B cell (primary cell): ENCODE results near the gene ANAPC15. TPM values are rescaled to one million over a fixed set of nuclear protein-coding genes. Genes with fewer than 3 reads are reported as not detected.

ENCODE experiments used
- ATAC-seq: fragments of 200-7000 bp; cut with Tn5 transposase; one replicate; pipeline ENCODE4 v1.10.0; 2021; ENCODE audit warnings: low read depth, mild to moderate bottlenecking, moderate number of reproducible peaks, moderate library complexity
- CTCF ChIA-PET: fragments of 350-600 bp; sonication (Branson Sonifier 250); formaldehyde crosslinking; loops from one replicate; lab custom pipeline; 2021; ENCODE audit warnings: antibody characterized with exemption, inconsistent platforms; lab: Charles Lee
- POLR2A ChIA-PET: fragments of 350-600 bp; sonication (Branson Sonifier 250); formaldehyde crosslinking; loops from one replicate; lab custom pipeline; 2021; ENCODE audit warnings: antibody characterized with exemption; lab: Charles Lee
- DNase-seq: peaks from one replicate; pipeline ENCODE4 v3.0.0; 2013
- H2AFZ ChIP-seq: 2 replicates; pipeline ENCODE4 v1.6.1; 2012; ENCODE audit warnings: mild to moderate bottlenecking, low read depth, low read length; ENCODE audit not compliant: insufficient read depth, poor library complexity, severe bottlenecking
- H3K27ac ChIP-seq, 2 donors: 1 replicate in 1 of 2; 2 replicates in 1 of 2; pipeline ENCODE4 v1.5.1; 2012 to 2013; ENCODE audit warnings: low read length in 2 of 2, mild to moderate bottlenecking in 2 of 2, moderate library complexity in 1 of 2
- H3K27me3 ChIP-seq, 4 experiments: fragments of 200-600 bp in 1 of 4; sonication (generic) in 1 of 4; replicated peaks in 1 of 4; 1 replicate in 2 of 4; 2 replicates in 2 of 4; pipeline versions ENCODE4 v1.6.1 to v1.7.0; 2013 to 2016; ENCODE audit warnings: low read length in 3 of 4, mild to moderate bottlenecking in 2 of 4, mixed read lengths in 1 of 4, moderate library complexity in 1 of 4; ENCODE audit not compliant: insufficient read depth in 4 of 4, control insufficient read depth in 3 of 4; ENCODE audit errors: control extremely low read depth in 1 of 4
- H3K36me3 ChIP-seq, 2 experiments: replicated peaks in 1 of 2; 1 replicate in 1 of 2; 2 replicates in 1 of 2; pipeline versions ENCODE4 v1.6.1 to v1.7.1; 2013; ENCODE audit warnings: low read length in 1 of 2; ENCODE audit not compliant: insufficient read depth in 2 of 2, control insufficient read depth in 1 of 2; ENCODE audit errors: control extremely low read depth in 1 of 2, extremely low read depth in 1 of 2
- H3K4me1 ChIP-seq, 2 donors: fragments of 200-600 bp in 1 of 2; sonication (generic) in 1 of 2; 1 replicate in 1 of 2; 2 replicates in 1 of 2; pipeline versions ENCODE4 v1.5.1 to v1.6.1; 2013 to 2017; ENCODE audit warnings: low read length in 2 of 2; ENCODE audit not compliant: control insufficient read depth in 2 of 2, insufficient read depth in 2 of 2
- H3K4me2 ChIP-seq: replicated peaks from 2 replicates; pipeline ENCODE3; 2012; ENCODE audit warnings: mild to moderate bottlenecking, low read depth, low read length; ENCODE audit not compliant: poor library complexity, severe bottlenecking
- H3K4me3 ChIP-seq, 5 experiments: fragments of 200-600 bp in 1 of 5; sonication (generic) in 1 of 5; 1 replicate in 3 of 5; 2 replicates in 2 of 5; pipeline versions ENCODE4 v1.5.1 to v1.7.0; 2011 to 2016; ENCODE audit warnings: low read length in 4 of 5, mild to moderate bottlenecking in 4 of 5, low read depth in 2 of 5, control low read depth in 1 of 5, moderate library complexity in 1 of 5; ENCODE audit not compliant: insufficient read depth in 1 of 5; ENCODE audit errors: control extremely low read depth in 1 of 5, extremely low read depth in 1 of 5
- H3K79me2 ChIP-seq: fragments of 200-600 bp; sonication (generic); one replicate; pipeline ENCODE4 v1.6.0; 2016; ENCODE audit warnings: low read length; ENCODE audit not compliant: control insufficient read depth, insufficient read depth
- H3K9ac ChIP-seq: fragments of 200-600 bp; sonication (generic); 2 replicates; pipeline ENCODE4 v1.6.1; 2017; ENCODE audit warnings: mild to moderate bottlenecking, low read length, moderate library complexity
- H3K9me3 ChIP-seq, 3 donors: one replicate each; pipeline versions ENCODE4 v1.6.1 to v1.7.1; 2013; ENCODE audit warnings: low read length in 2 of 3; ENCODE audit not compliant: control insufficient read depth in 2 of 3, insufficient read depth in 1 of 3; ENCODE audit errors: control extremely low read depth in 1 of 3
- H4K20me1 ChIP-seq: 2 replicates; pipeline ENCODE4 v1.6.0; 2012; ENCODE audit warnings: mild to moderate bottlenecking, low read length; ENCODE audit not compliant: insufficient read depth, control insufficient read depth, poor library complexity, severe bottlenecking
- H3K27ac Mint-ChIP-seq: one replicate; pipeline ENCODE4 v1.8.0; 2021; ENCODE audit warnings: mixed read lengths
- H3K27me3 Mint-ChIP-seq: one replicate; pipeline ENCODE4 v1.8.0; 2021; ENCODE audit warnings: mixed read lengths
- H3K4me1 Mint-ChIP-seq: one replicate; pipeline ENCODE4 v1.8.0; 2021; ENCODE audit warnings: mixed read lengths
- H3K4me3 Mint-ChIP-seq: one replicate; pipeline ENCODE4 v1.8.0; 2021; ENCODE audit warnings: mixed read lengths
- H3K9me3 Mint-ChIP-seq: one replicate; pipeline ENCODE4 v1.8.0; 2022; ENCODE audit warnings: mixed read lengths; ENCODE audit not compliant: insufficient read depth
- EZH2 ChIP-seq: IDR thresholded peaks from 2 replicates; pipeline ENCODE4 v1.6.1; 2012; ENCODE audit warnings: borderline replicate concordance, low read depth, mild to moderate bottlenecking, moderate library complexity, low read length; ENCODE audit not compliant: insufficient read depth, poor library complexity, severe bottlenecking
- WGBS: methylation state at CpG from one replicate; pipeline ENCODE4 v1.1.5; 2013; ENCODE audit warnings: missing lambda C conversion rate; ENCODE audit not compliant: insufficient coverage; 5-methylcytosine and 5-hydroxymethylcytosine counted together
- intact Hi-C: fragments of 100-400 bp; cut with micrococcal nuclease; formaldehyde crosslinking; loops from one replicate; pipeline ENCODE4 v1.10.0; 2022
- polyA plus RNA-seq: library from polyadenylated mRNA; depleted of rRNA; stranded (reverse); fragments of >200 nt; gene quantifications from 2 replicates; pipeline ENCODE4 v1.2.3, GENCODE V29; 2012
- total RNA-seq, 2 donors: library from RNA; stranded (reverse); fragments of 120-200 nt in 1 of 2; gene quantifications; 1 replicate in 1 of 2; 2 replicates in 1 of 2; pipeline versions ENCODE4 v1.2.3 to v1.2.4, GENCODE V29; 2013 to 2022
- TF ChIP-seq, protein P1 (sequence below): fragments of 200-600 bp; IDR thresholded peaks from one replicate; pipeline ENCODE4 v1.8.0; 2022; ENCODE audit warnings: antibody characterized with exemption, mild to moderate bottlenecking

ANAPC15 gene
- total and polyA plus RNA-seq, 2 donors (not counting 1 experiment from before 2014, with no cell fraction given): 27.1 to 27.7 TPM

- Histone ChIP-seq H3K36me3 (no peaks in the 10 kb centered on the region), H3K79me2 (no peaks in the 10 kb centered on the region), H3K4me3 (no peak overlapping the region), H3K9me3 (no peaks in the 10 kb centered on the region), H4K20me1 (no peaks in the 10 kb centered on the region), H2AFZ (no peak overlapping the region), H3K9ac (no peak overlapping the region), H3K27ac (no peak overlapping the region), H3K27me3 (peaks cover 0 to 3% (median 0%) of the 10 kb centered on the region in 4 experiments), H3K4me1 (no peaks in the 10 kb centered on the region), H3K4me2 (no peak overlapping the region)
- no peaks in the 10 kb centered on the region for H3K4me1 Mint-ChIP-seq
- ChIA-PET CTCF (interaction anchor here (4.1 kb wide), 1 partner anchor 114 kb away, joined by 28 read pairs; no protein-coding TSS in a partner anchor), POLR2A (no interaction called here)
- ATAC-seq (no peak), DNase-seq (no peak)
- H3K27ac Mint-ChIP-seq: no peak overlapping the region
- intact Hi-C loops: no loop called here
- H3K4me3 Mint-ChIP-seq: no peak overlapping the region
- peaks cover 22% of the 10 kb centered on the region for H3K27me3 Mint-ChIP-seq
- WGBS: 94% methylated on average over 7 of the region's 11 CpGs
- H3K9me3 Mint-ChIP-seq: no peaks in the 10 kb centered on the region
- TF ChIP-seq, protein P1, sequence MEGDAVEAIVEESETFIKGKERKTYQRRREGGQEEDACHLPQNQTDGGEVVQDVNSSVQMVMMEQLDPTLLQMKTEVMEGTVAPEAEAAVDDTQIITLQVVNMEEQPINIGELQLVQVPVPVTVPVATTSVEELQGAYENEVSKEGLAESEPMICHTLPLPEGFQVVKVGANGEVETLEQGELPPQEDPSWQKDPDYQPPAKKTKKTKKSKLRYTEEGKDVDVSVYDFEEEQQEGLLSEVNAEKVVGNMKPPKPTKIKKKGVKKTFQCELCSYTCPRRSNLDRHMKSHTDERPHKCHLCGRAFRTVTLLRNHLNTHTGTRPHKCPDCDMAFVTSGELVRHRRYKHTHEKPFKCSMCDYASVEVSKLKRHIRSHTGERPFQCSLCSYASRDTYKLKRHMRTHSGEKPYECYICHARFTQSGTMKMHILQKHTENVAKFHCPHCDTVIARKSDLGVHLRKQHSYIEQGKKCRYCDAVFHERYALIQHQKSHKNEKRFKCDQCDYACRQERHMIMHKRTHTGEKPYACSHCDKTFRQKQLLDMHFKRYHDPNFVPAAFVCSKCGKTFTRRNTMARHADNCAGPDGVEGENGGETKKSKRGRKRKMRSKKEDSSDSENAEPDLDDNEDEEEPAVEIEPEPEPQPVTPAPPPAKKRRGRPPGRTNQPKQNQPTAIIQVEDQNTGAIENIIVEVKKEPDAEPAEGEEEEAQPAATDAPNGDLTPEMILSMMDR: no peak
Observed at GRCh38 chr11:72139500-72139899, 27.0 kb upstream of the ANAPC15 start.

DNA sequence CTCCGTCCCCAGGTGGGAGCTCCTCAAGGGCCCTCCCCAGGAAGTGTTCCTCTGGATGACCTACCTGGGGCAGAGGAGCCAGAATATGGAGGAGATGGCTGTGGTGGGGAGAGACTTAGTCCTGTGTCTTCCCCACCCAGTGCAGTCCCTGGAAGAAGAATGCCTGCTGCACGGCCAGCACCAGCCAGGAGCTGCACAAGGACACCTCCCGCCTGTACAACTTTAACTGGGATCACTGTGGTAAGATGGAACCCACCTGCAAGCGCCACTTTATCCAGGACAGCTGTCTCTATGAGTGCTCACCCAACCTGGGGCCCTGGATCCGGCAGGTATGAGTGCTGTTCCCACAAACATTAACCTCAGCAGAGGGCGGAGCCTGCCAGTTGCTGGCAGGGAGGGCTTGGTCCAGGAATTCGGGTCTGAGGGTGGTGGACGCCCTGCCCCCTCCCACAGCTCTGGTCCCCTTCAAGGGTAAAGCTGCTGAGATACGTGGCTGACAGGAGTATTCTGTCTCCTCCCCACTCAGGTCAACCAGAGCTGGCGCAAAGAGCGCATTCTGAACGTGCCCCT lies 26.4 kb upstream of the ANAPC15 start:
- no peak overlapping the region for H3K4me2 ChIP-seq

More for the DNA sequence above, 26.4 kb upstream of the ANAPC15 start:
- H2AFZ ChIP-seq: no peak overlapping the region
- H3K36me3 ChIP-seq: no peaks in the 10 kb centered on the region
- H3K79me2 ChIP-seq: no peaks in the 10 kb centered on the region
- peaks cover 0 to 3% (median 0%) of the 10 kb centered on the region in 4 experiments for H3K27me3 ChIP-seq
- H3K27me3 Mint-ChIP-seq: peaks cover 22% of the 10 kb centered on the region
- no peaks in the 10 kb centered on the region for H3K9me3 ChIP-seq
- H3K4me1 Mint-ChIP-seq: no peaks in the 10 kb centered on the region
- H3K9ac ChIP-seq: no peak overlapping the region
- ATAC-seq: no peak
- no peak overlapping the region for H3K27ac ChIP-seq
- intact Hi-C loops: no loop called here
- CTCF ChIA-PET: interaction anchor here (1.2 to 4.1 kb wide), 2 partner anchors 42 to 114 kb away, joined by 4 to 28 read pairs; no protein-coding TSS in a partner anchor
- 88% methylated on average over 8 of the region's 12 CpGs for WGBS
- no peak overlapping the region for H3K4me3 Mint-ChIP-seq
- TF ChIP-seq, protein P1: no peak
- TF ChIP-seq EZH2: no peak
- no peaks in the 10 kb centered on the region for H3K4me1 ChIP-seq
- H3K9me3 Mint-ChIP-seq: no peaks in the 10 kb centered on the region
- no peak for DNase-seq
- H3K27ac Mint-ChIP-seq: no peak overlapping the region
- POLR2A ChIA-PET: no interaction called here
- no peak overlapping the region for H3K4me3 ChIP-seq
- H4K20me1 ChIP-seq: no peaks in the 10 kb centered on the region
